AG20443 (cell line): ENCODE measurements around the gene PON1.

Experiments
- DNase-seq: peaks from one replicate; pipeline ENCODE4 v3.0.0; 2012; ENCODE audit warnings: low spot score, mixed read lengths

PON1 gene

GRCh38 chr7:95317546-95317945, 6.8 kb downstream of the PON1 start:
- DNase-seq = no peak

- no peak for DNase-seq
These were observed 7.7 kb downstream of the PON1 start for GRCh38 chr7:95316588-95316987.

GRCh38 chr7:95312561-95312960, 11.8 kb downstream of the PON1 start:
- DNase-seq = no peak

GRCh38 chr7:95311389-95311788, 12.9 kb downstream of the PON1 start:
- no peak for DNase-seq

- no peak for DNase-seq
These were observed 14.4 kb downstream of the PON1 start for GRCh38 chr7:95309951-95310350.

- DNase-seq = no peak
These were observed 19.3 kb downstream of the PON1 start for GRCh38 chr7:95304990-95305389.

- no peak for DNase-seq
These were observed 21.1 kb downstream of the PON1 start for GRCh38 chr7:95303013-95303905.

- DNase-seq = no peak
These were observed 26.2 kb downstream of the PON1 start for GRCh38 chr7:95298091-95298490.

GRCh38 chr7:95297041-95297440, 27.3 kb downstream of the PON1 start:
- DNase-seq = no peak

- DNase-seq = no peak
These were observed 27.9 kb downstream of the PON1 start for GRCh38 chr7:95296456-95296855.

GRCh38 chr7:95295397-95295796, 28.9 kb downstream of the PON1 start:
- DNase-seq = no peak

GRCh38 chr7:95290166-95290830, 34.0 kb downstream of the PON1 start:
- no peak for DNase-seq

GRCh38 chr7:95286096-95286495, 38.2 kb downstream of the PON1 start:
- no peak for DNase-seq

GRCh38 chr7:95279417-95279816, 44.9 kb downstream of the PON1 start:
- DNase-seq = no peak

- DNase-seq = no peak
These were observed 48.2 kb downstream of the PON1 start for GRCh38 chr7:95276114-95276513.

GRCh38 chr7:95269640-95270039, 54.7 kb downstream of the PON1 start:
- DNase-seq = no peak

GRCh38 chr7:95267754-95268153, 56.6 kb downstream of the PON1 start:
- no peak for DNase-seq

- no peak for DNase-seq
These were observed 58.7 kb downstream of the PON1 start for GRCh38 chr7:95265634-95266033.

- DNase-seq = no peak
These were observed 59.9 kb downstream of the PON1 start for GRCh38 chr7:95264363-95264891.

- DNase-seq = no peak
These were observed 60.5 kb downstream of the PON1 start for GRCh38 chr7:95263785-95264362.

GRCh38 chr7:95262875-95263274, 61.5 kb downstream of the PON1 start:
- no peak for DNase-seq

GRCh38 chr7:95261895-95262415, 62.4 kb downstream of the PON1 start:
- DNase-seq = no peak

- no peak for DNase-seq
These were observed 68.6 kb downstream of the PON1 start for GRCh38 chr7:95255691-95256090.
